Measurements from ENCODE around the gene CLP1.

Gene CLP1

GRCh38 chr11:57657194-57658022 lies at the start of gene CLP1:
CLP1 (plus strand) TSS chr11:57657762; CDS start chr11:57659477, 1,715 bp downstream.
- peak; percentile 99 for DNase-seq

- DNase-seq, result no peak
These were observed 47.4 kb upstream of the CLP1 start for GRCh38 chr11:57610170-57610569.

DNA sequence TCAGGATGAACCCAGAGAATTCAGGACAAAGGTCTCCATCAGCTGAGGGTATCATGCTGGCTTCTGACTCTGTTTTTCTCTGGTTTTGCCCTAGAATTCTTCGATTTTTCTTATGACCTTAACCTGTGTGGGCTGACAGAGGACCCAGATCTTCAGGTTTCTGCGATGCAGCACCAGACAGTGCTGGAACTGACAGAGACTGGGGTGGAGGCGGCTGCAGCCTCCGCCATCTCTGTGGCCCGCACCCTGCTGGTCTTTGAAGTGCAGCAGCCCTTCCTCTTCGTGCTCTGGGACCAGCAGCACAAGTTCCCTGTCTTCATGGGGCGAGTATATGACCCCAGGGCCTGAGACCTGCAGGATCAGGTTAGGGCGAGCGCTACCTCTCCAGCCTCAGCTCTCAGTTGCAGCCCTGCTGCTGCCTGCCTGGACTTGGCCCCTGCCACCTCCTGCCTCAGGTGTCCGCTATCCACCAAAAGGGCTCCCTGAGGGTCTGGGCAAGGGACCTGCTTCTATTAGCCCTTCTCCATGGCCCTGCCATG lies 43.3 kb upstream of the CLP1 start:
- no peak for DNase-seq

GRCh38 chr11:57615308-57615707 lies 42.3 kb upstream of the CLP1 start:
- no peak for DNase-seq

DNA sequence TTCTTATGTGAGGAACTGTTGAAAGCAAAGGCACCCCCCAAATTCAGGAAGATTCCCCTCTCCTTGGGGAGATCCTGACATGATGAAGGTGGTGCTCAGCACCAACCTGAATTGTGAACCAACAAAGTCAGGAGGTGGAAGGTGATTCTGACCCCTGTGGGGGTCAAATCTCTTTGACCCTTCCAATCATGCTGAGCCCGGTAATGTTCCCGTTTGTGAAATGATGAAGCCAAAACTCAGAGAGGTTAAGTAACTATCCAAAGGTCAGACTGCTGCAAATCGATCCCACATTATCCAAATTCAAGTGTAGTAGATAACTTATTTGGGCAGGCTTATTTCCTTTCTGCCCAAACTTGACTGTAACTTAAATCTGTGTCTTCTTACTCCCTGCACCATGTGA lies 41.0 kb upstream of the CLP1 start:
- no peak for DNase-seq

GRCh38 chr11:57618438-57618837 lies 39.1 kb upstream of the CLP1 start:
- no peak for DNase-seq

GRCh38 chr11:57619331-57619730 lies 38.2 kb upstream of the CLP1 start:
- DNase-seq, result no peak

- no peak for DNase-seq
These were observed 37.1 kb upstream of the CLP1 start for GRCh38 chr11:57620467-57620866.

DNA sequence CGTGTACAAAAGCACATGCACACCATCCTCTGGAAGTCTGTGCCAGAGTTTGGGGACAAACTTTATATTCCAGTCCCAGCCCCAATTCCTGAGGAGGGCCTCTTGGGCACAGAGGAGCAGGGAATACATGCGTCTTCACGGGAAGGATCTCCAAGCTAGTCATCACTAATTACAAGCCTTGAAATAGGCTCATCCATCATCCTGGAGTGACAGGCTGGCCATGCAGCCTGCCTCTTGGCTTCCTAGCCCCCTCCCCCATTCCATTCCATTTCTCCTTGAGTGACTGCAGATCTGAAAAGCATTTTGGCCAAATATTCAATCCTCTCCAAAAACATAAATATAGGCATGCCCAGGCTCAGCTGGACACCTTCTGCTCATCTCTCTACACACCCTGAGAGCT lies 35.3 kb upstream of the CLP1 start:
- DNase-seq, result no peak

DNA sequence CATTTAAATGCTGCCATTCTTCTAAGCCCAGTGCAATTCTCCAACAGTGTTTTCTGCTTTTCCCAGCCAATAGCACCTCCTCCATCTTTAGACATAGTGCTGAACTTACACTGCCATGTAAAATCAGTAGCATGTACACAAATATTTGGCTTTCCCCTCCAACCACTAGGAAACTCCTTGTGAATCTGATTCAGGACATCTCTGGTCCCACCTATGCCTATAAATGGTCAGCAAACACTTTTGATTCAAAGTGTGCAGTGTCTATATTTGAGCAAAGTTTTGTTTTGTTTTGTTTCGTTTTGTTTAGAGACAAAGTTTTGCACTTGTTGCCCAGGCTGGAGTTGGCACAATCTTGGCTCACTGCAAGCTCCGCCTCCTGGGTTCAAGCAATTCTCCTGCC lies 32.7 kb upstream of the CLP1 start:
- no peak for DNase-seq

GRCh38 chr11:57626895-57627294 lies 30.7 kb upstream of the CLP1 start:
- no peak for DNase-seq

DNA sequence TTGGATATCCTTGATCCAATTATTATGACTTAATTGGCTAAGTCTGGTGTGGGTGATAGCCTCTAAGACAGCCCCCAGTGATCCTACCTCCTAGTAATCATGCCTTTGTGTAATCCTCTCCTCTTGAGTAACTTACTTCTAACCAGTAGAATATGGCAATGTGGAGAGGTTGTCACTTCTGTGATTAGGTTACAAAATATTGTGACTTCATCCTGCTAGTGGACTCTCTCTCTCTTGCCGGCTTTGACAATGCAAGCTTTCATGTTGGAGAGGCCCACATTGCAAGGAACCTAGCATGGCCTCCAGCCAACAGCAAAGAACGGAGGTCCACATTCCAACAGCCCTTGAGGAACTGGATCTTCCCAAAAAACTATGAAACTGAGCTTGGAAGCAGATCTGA lies 27.4 kb upstream of the CLP1 start:
- DNase-seq, result no peak

DNA sequence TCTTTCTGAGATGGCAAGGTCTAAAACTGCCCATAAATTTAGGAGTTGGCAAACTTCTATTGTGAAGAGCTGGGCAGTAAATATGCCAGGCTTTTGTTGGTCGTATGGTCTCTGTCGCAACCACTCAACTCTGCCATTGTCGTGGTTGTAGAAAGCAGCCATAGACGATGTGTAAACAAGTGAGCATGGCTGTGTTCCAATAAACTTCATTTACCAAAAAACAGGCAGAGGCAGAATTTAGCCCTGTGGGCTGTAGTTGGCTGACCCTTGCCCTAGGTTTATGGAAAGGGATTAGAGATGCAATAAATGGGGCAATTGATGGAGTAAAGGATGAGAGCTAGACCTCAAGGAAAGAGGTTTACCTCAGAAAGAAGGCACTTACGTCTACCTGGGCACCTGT lies 25.4 kb upstream of the CLP1 start:
- DNase-seq, result no peak

GRCh38 chr11:57633394-57634070 lies 24.0 kb upstream of the CLP1 start:
- no peak for DNase-seq

GRCh38 chr11:57634311-57634710 lies 23.3 kb upstream of the CLP1 start:
- no peak for DNase-seq

- DNase-seq, result no peak
These were observed 22.3 kb upstream of the CLP1 start for GRCh38 chr11:57635246-57635645.

GRCh38 chr11:57637626-57638004 lies 19.9 kb upstream of the CLP1 start:
- no peak for DNase-seq

- DNase-seq, result peak; percentile 70
These were observed 19.4 kb upstream of the CLP1 start for GRCh38 chr11:57638005-57638781.

DNA sequence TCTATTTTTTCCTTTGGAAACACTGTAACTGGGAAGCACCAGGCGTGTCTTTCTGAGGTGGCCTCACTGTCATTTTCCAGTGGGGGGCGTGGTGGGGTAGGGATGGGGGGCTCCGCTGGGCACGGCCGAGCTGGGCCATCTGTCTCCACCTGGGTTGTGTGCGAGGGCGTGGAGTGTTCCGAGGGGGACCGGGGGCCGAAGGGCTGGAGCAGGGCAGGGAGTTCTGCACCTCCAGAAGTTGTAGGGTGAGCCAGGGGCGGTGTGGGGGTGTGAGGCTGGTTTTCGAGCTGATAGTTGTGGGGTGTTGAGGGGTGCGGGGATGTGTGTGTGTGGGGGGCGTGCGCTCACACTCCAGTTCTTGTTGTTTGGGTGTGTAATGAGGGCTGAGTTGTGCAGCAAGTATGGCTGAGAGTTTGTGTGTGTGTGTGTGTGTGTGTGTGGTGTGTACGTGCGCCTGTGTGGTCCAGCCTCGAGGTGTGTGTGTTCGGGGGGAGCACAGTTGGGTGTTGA lies 18.7 kb upstream of the CLP1 start:
- peak; percentile 45 for DNase-seq

GRCh38 chr11:57639321-57640067 lies 18.1 kb upstream of the CLP1 start:
- peak; percentile 61 for DNase-seq

- DNase-seq, result no peak
These were observed 17.3 kb upstream of the CLP1 start for GRCh38 chr11:57640068-57640800.

Measured in NCI-H69 (cell line).